DLD1 (cell line): ENCODE results near the gene HAGHL.
"Not testable (repeated sequence)": the region's sequence is repeated elsewhere in the genome, so short reads cannot be mapped to it uniquely, and the experiment has no call there.

Experiments used
- in situ Hi-C: cut with HindIII; loops from 2 replicates; pipeline ENCODE4 v1.10.0; 2017; ENCODE audit warnings: low sequenced_read_pairs

The HAGHL gene

GRCh38 chr16:766820-767640 lies 40.1 kb downstream of the HAGHL start:
- in situ Hi-C loops = no loop called here

GRCh38 chr16:767743-768235 lies 40.9 kb downstream of the HAGHL start:
- in situ Hi-C loops = no loop called here

- in situ Hi-C loops = no loop called here
Measured at GRCh38 chr16:768428-768827, 41.5 kb downstream of the HAGHL start.

- in situ Hi-C loops = no loop called here
Measured at GRCh38 chr16:769184-769784, 42.4 kb downstream of the HAGHL start.

- in situ Hi-C loops = no loop called here
Measured at GRCh38 chr16:769934-770333, 43.0 kb downstream of the HAGHL start.

- in situ Hi-C loops = no loop called here
Measured at GRCh38 chr16:770411-770810, 43.5 kb downstream of the HAGHL start.

- in situ Hi-C loops = no loop called here
Measured at GRCh38 chr16:772959-773358, 46.1 kb downstream of the HAGHL start.

- in situ Hi-C loops = no loop called here
Measured at GRCh38 chr16:774086-775001, 47.4 kb downstream of the HAGHL start.

- in situ Hi-C loops = no loop called here
Measured at GRCh38 chr16:775236-775796, 48.4 kb downstream of the HAGHL start.

- in situ Hi-C loops = not testable (repeated sequence)
Measured at GRCh38 chr16:776298-776697, 49.4 kb downstream of the HAGHL start.

GRCh38 chr16:776824-777223 lies 49.9 kb downstream of the HAGHL start:
- in situ Hi-C loops = no loop called here

- in situ Hi-C loops = no loop called here
Measured at GRCh38 chr16:777826-778225, 50.9 kb downstream of the HAGHL start.

- in situ Hi-C loops = no loop called here
Measured at GRCh38 chr16:778447-778846, 51.5 kb downstream of the HAGHL start.

GRCh38 chr16:778909-779527 lies 52.1 kb downstream of the HAGHL start:
- in situ Hi-C loops = no loop called here
